Dermis lymphatic vessel endothelial cell (primary cell): ENCODE measurements around the gene CALHM5. TPM values are rescaled to one million over a fixed set of nuclear protein-coding genes. Genes with fewer than 3 reads are reported as not detected.

Source experiments
- total RNA-seq: library from RNA; depleted of rRNA; stranded (reverse); fragments of >200 nt; gene quantifications from 2 replicates; pipeline ENCODE4 v1.2.1, GENCODE V29; 2014

CALHM5 gene, protein sequence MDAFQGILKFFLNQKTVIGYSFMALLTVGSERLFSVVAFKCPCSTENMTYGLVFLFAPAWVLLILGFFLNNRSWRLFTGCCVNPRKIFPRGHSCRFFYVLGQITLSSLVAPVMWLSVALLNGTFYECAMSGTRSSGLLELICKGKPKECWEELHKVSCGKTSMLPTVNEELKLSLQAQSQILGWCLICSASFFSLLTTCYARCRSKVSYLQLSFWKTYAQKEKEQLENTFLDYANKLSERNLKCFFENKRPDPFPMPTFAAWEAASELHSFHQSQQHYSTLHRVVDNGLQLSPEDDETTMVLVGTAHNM
- total RNA-seq: 1.3 and 2.6 TPM in 2 replicates

DNA sequence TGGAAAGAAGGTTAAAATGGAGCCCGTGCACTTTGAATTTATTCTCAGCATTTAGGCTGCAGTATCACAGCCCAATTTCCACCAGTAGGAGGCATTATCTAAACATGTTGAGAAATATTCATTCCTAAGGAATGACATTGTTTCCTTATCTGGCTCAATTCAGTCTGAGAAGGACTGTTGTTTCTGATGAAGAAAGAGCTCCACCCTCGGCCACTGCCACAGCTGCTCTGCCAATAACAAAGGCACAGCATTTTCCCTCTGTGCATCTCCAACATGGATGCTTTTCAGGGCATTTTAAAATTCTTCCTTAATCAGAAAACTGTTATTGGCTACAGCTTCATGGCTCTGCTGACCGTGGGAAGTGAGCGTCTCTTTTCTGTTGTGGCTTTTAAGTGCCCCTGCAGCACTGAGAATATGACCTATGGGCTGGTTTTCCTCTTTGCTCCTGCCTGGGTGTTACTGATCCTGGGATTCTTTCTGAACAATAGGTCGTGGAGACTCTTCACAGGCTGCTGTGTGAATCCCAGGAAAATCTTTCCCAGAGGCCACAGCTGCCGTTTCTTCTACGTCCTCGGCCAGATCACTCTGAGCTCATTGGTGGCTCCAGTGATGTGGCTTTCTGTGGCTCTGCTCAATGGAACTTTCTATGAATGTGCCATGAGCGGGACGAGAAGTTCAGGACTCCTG is at the start of gene CALHM5:
CALHM5 (plus strand) TSS at position 216 of the 687 bp plus-strand sequence; CDS start at position 274, 58 bp downstream.

GRCh38 chr6:116545651-116546050 is 34.2 kb downstream of the CALHM5 start, which contains the start of gene TRAPPC3L:
Gene TRAPPC3L (minus strand): TSS chr6:116545684. CDS start chr6:116545514, 170 bp downstream.

DNA sequence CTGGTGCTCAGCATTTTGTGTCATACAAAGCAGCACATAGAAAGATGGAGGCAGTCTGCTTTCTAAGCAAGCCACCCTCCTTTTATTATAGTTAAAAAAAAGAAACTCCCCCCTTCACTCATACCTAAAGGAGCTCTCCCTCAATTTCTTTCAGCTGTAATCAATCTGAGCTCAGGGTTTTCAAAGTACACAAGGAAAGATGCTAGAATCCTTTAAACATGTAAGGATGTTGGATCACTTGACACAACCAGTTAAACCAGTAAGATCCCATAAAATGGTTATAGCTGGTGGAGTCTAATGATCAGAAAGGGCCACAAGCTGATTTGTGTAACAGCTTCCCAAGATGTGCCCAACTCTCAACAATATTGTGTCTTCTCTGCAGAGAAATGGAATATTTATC is 42.0 kb downstream of the CALHM5 start, which contains the start of gene CALHM4:
CALHM4 (plus strand) TSS at position 301 of the 400 bp plus-strand sequence; CDS start at position 344, 43 bp downstream.

DNA sequence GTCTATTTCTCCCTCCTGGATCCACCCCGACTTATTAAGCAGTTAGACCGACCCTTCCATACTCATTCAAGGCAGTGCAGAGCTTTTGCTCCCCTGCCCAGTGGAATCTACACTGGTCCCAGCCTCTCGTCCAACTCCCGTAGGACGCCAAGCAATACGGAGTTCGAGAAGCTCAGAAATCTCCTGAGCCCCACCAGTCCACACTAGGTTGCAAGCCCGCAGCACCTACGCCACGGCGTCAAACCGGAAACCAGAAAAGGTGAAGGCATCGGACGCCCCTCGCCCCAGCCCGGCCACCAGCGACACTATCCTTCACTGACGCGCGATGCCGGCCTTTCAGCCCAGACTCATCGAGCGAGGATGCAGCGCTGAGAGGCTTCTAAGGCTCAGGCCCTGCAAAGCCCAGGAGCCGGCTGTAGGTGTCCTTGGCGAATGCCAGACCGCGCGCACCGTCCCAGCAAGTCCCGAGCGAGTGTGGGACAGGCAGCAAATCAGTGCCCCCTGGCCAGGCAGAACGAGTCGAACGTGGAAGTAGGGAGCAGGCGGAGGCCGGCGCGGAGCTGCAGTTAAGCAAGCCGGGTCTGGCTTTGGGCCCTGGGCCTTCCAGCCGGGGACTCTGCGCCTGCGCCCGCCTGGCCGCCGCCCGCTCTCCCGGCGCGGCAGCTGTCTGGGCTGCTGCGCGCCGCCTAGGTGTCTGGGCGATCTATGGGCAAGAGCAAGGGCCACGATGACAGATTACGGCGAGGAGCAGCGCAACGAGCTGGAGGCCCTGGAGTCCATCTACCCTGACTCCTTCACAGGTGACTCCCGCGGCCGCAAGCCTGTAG is 59.6 kb downstream of the CALHM5 start, which contains the start of gene RWDD1:
RWDD1 (plus strand) TSS at position 649 of the 827 bp plus-strand sequence; CDS start at position 728, 79 bp downstream.

Other genes with a start within 250 kb of the CALHM5 start
- gene TSPYL1, start 231.7 kb upstream of the CALHM5 start, total RNA-seq: 65.9 and 78.5 TPM in 2 replicates
- 14.3 and 16.8 TPM in 2 replicates for gene DSE, start 140.7 kb upstream of the CALHM5 start, total RNA-seq
- 3.7 and 4.2 TPM in 2 replicates for gene CALHM6, start 50.3 kb upstream of the CALHM5 start, total RNA-seq
- 0.11 and 0.34 TPM in 2 replicates for gene TRAPPC3L, start 34.0 kb downstream of the CALHM5 start, total RNA-seq
- 0.11 and 0.26 TPM in 2 replicates for gene CALHM4, start 42.1 kb downstream of the CALHM5 start, total RNA-seq
- 23.4 and 31.5 TPM in 2 replicates for gene RWDD1, start 59.9 kb downstream of the CALHM5 start, total RNA-seq
- gene RSPH4A, start 104.8 kb downstream of the CALHM5 start, total RNA-seq: 0.65 and 2.6 TPM in 2 replicates
- gene ZUP1, start 157.1 kb downstream of the CALHM5 start, total RNA-seq: 21.0 and 30.9 TPM in 2 replicates
- gene KPNA5, start 169.6 kb downstream of the CALHM5 start, total RNA-seq: 13.9 and 19.4 TPM in 2 replicates